Sigmoid colon (tissue), 7 donors: Measurements from ENCODE around the gene NT5DC1. TPM values are rescaled to one million over a fixed set of nuclear protein-coding genes. Genes with fewer than 3 reads are reported as not detected.
A peak's percentile ranks its signal among the peaks of the same experiment; 100 is the strongest.

Experiments used
- DNase-seq: peaks from one replicate; pipeline ENCODE4 v3.0.0-alpha.2; 2019
- H3K27ac ChIP-seq, 4 donors: fragments of 200-600 bp; sonication (generic); one replicate each; pipeline ENCODE4 v1.5.1; 2016 to 2019; ENCODE audit warnings: mild to moderate bottlenecking in 1 of 4
- H3K27me3 ChIP-seq, 3 donors: fragments of 200-600 bp; sonication (generic); one replicate each; pipeline ENCODE4 v1.5.1; 2019; ENCODE audit warnings: mild to moderate bottlenecking in 1 of 3
- H3K36me3 ChIP-seq, 4 donors: fragments of 200-600 bp; sonication (generic); one replicate each; pipeline ENCODE4 v1.5.1; 2016 to 2019
- H3K4me1 ChIP-seq, 4 donors: fragments of 200-600 bp; sonication (generic); one replicate each; pipeline ENCODE4 v1.5.1; 2017 to 2019
- H3K4me3 ChIP-seq, 4 donors: fragments of 200-600 bp; sonication (generic); one replicate each; pipeline ENCODE4 v1.5.1; 2017 to 2019; ENCODE audit warnings: mild to moderate bottlenecking in 2 of 4, moderate library complexity in 1 of 4
- H3K9me3 ChIP-seq, 4 donors: fragments of 200-600 bp in 3 of 4; sonication (generic) in 3 of 4; one replicate each; pipeline versions ENCODE4 v1.5.1 to v1.6.1; 2013 to 2019
- EP300 ChIP-seq, 4 donors: sonication (generic); formaldehyde crosslinking; IDR thresholded peaks; one replicate each; pipeline ENCODE4 v1.6.1; 2017; ENCODE audit warnings: antibody characterized with exemption in 4 of 4
- POLR2A ChIP-seq, 2 donors: fragments of 450-650 bp; IDR thresholded peaks; one replicate each; pipeline ENCODE4 v1.6.1; 2016; ENCODE audit warnings: antibody characterized with exemption in 2 of 2, mild to moderate bottlenecking in 2 of 2, moderate library complexity in 2 of 2
- POLR2AphosphoS5 ChIP-seq, 4 donors: sonication (generic); formaldehyde crosslinking; IDR thresholded peaks; one replicate each; pipeline ENCODE4 v1.6.1; 2017; ENCODE audit warnings: antibody characterized with exemption in 4 of 4
- WGBS, 2 donors: extraction: QIAGEN DNeasy Blood & Tissue Kit; methylation state at CpG; one replicate each; pipeline ENCODE4 v1.1.7; 2013; 5-methylcytosine and 5-hydroxymethylcytosine counted together
- intact Hi-C: fragments of 100-400 bp; cut with DNase I; formaldehyde crosslinking; loops from one replicate; pipeline ENCODE4 v1.15.1; 2023
- polyA plus RNA-seq, 3 donors: library from polyadenylated mRNA; stranded (reverse); fragments of 200-250 nt; gene quantifications; one replicate each; pipeline ENCODE4 v1.2.3, GENCODE V29; 2013
- total RNA-seq, 4 donors: library from RNA; depleted of rRNA; stranded (reverse); fragments of >200 nt; gene quantifications; one replicate each; pipeline ENCODE4 v1.1.0, GENCODE V29; 2016
- TF ChIP-seq, protein P1 (sequence below), 4 experiments: fragments of 450-650 bp in 3 of 4; fragments of 200-600 bp in 1 of 4; IDR thresholded peaks; one replicate each; pipeline ENCODE4 v1.5.1; 2016 to 2019; ENCODE audit warnings: antibody characterized with exemption in 4 of 4, mild to moderate bottlenecking in 3 of 4, moderate library complexity in 2 of 4
- donor health status: healthy with polysubstance abuse.
- donor health status: Bipolar disorder and iron deficiency.
- donor health status: healthy.

Gene NT5DC1
- total and polyA plus RNA-seq, 7 donors = 8.2 to 21.7 (median 9.9) TPM

DNA sequence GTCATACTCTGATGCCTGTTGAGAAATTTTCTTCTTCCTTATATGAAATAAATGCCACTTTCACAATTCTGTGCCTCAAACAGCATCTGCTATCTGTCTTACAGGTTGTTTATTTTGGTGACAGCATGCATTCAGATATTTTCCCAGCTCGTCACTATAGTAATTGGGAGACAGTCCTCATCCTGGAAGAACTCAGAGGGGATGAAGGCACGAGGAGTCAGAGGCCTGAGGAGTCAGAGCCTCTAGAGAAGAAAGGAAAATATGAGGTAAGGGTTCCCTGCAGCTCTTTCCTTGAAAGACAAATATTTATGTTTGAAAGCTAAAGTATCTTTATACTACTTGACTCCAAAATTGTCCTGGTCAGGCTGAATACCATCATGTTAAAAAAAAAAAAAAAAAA is 137.4 kb downstream of the NT5DC1 start:
- Histone ChIP-seq H3K36me3 (peaks cover 0 to 19% (median 0%) of the 10 kb centered on the region in 4 donors), H3K4me3 (no peak overlapping the region), H3K27me3 (no peaks in the 10 kb centered on the region), H3K4me1 (no peaks in the 10 kb centered on the region), H3K9me3 (no peaks in the 10 kb centered on the region), H3K27ac (no peak overlapping the region)
- intact Hi-C loops = no loop called here
- no peak for TF ChIP-seq POLR2AphosphoS5 (IDR thresholded peaks at IDR 0.05)
- no peak for TF ChIP-seq EP300 (IDR thresholded peaks at IDR 0.05)
- TF ChIP-seq, protein P1, sequence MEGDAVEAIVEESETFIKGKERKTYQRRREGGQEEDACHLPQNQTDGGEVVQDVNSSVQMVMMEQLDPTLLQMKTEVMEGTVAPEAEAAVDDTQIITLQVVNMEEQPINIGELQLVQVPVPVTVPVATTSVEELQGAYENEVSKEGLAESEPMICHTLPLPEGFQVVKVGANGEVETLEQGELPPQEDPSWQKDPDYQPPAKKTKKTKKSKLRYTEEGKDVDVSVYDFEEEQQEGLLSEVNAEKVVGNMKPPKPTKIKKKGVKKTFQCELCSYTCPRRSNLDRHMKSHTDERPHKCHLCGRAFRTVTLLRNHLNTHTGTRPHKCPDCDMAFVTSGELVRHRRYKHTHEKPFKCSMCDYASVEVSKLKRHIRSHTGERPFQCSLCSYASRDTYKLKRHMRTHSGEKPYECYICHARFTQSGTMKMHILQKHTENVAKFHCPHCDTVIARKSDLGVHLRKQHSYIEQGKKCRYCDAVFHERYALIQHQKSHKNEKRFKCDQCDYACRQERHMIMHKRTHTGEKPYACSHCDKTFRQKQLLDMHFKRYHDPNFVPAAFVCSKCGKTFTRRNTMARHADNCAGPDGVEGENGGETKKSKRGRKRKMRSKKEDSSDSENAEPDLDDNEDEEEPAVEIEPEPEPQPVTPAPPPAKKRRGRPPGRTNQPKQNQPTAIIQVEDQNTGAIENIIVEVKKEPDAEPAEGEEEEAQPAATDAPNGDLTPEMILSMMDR (IDR thresholded peaks at IDR 0.05) = no peak
- no peak for TF ChIP-seq POLR2A (IDR thresholded peaks at IDR 0.05)
- WGBS, 2 donors = 82 to 87% methylated on average over 2 of the region's 2 CpGs
- no peak for DNase-seq

DNA sequence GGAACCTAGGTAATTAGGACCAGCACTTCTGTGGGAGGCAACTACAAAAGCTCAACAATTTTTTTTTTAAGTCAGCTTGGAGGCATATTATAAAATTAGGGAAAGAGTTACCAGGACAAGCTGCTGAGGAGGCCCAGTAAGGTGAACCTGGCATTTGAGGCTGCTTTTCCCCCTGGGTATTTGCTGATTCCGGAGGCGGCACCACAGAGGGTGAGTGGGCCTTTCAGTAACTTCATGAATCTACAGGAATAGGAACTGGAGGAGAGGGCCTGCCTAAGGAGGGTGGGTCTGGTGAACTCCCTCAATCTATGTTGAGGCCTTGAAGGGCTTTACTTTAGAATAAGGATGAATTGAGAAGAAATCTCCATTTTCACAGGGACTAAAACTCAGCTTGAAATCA is 138.6 kb downstream of the NT5DC1 start:
- DNase-seq = peak; percentile 54
- 97 to 100% methylated on average over 2 of the region's 2 CpGs for WGBS, 2 donors
- no peak overlapping the region for H3K27ac ChIP-seq
- H3K36me3 ChIP-seq = peaks cover 0 to 19% (median 0%) of the 10 kb centered on the region in 4 donors
- H3K4me1 ChIP-seq = no peaks in the 10 kb centered on the region
- no peaks in the 10 kb centered on the region for H3K9me3 ChIP-seq
- no peaks in the 10 kb centered on the region for H3K27me3 ChIP-seq
- no peak overlapping the region for H3K4me3 ChIP-seq
- TF ChIP-seq POLR2A (IDR thresholded peaks at IDR 0.05) (no peak), POLR2AphosphoS5 (IDR thresholded peaks at IDR 0.05) (no peak), EP300 (IDR thresholded peaks at IDR 0.05) (no peak)
- TF ChIP-seq, protein P1 (IDR thresholded peaks at IDR 0.05) = no peak
- intact Hi-C loops = no loop called here

DNA sequence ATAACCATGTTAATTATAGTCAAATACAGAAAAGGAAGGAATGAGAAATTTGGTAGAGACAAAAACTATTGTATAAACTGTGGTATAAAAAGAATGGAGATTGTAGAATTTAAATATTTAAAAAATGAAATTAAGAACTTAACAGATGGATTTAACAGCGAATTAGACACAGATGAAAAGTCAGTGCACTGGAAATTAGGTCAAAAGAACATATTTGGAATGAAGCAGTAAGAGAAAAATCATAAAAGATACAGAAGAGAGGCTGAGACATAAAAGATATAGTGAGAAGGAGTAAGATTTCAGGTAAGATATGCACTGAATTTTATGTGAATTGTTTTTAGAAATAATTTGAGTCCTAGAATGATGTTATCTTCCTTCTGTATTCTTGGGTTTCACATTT is 139.2 kb downstream of the NT5DC1 start:
- no peak overlapping the region for H3K4me3 ChIP-seq
- H3K4me1 ChIP-seq = no peaks in the 10 kb centered on the region
- WGBS, 2 donors = 100% methylated on average over 1 of the region's 1 CpG
- no peak overlapping the region for H3K27ac ChIP-seq
- H3K27me3 ChIP-seq = no peaks in the 10 kb centered on the region
- H3K9me3 ChIP-seq = no peaks in the 10 kb centered on the region
- no peak for DNase-seq
- intact Hi-C loops = no loop called here
- peaks cover 0 to 19% (median 0%) of the 10 kb centered on the region in 4 donors for H3K36me3 ChIP-seq
- no peak for TF ChIP-seq POLR2AphosphoS5 (IDR thresholded peaks at IDR 0.05)
- TF ChIP-seq EP300 (IDR thresholded peaks at IDR 0.05) = no peak
- TF ChIP-seq, protein P1 (IDR thresholded peaks at IDR 0.05) = no peak
- no peak for TF ChIP-seq POLR2A (IDR thresholded peaks at IDR 0.05)

DNA sequence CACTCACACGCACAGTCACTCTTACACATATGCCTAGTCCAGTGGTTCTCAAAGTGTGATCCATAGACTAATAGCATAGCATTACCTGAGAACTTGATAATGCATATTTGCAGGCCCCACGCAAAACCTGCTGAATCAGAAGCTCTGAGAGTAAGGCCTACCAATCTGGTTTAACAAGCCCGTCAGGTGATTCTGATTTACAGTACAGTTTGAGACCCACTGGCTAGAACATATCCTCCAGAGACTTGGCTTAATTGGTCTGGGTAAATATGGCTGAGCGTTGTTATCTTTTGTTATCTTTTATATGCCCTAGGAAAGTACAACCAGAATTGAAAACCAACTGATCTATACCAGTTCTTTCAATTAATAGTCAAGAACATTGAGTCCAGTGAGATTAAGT is 143.6 kb downstream of the NT5DC1 start:
- intact Hi-C loops = no loop called here

More for the DNA sequence above, 143.6 kb downstream of the NT5DC1 start:
- Histone ChIP-seq H3K27ac (no peak overlapping the region), H3K27me3 (no peaks in the 10 kb centered on the region), H3K4me3 (no peak overlapping the region), H3K9me3 (no peaks in the 10 kb centered on the region), H3K4me1 (peaks cover 0 to 9% (median 0%) of the 10 kb centered on the region in 4 donors), H3K36me3 (peaks cover 0 to 6% (median 0%) of the 10 kb centered on the region in 4 donors)
- no peak for TF ChIP-seq POLR2A (IDR thresholded peaks at IDR 0.05)
- TF ChIP-seq EP300 (IDR thresholded peaks at IDR 0.05) = no peak
- TF ChIP-seq, protein P1 (IDR thresholded peaks at IDR 0.05) = no peak
- TF ChIP-seq POLR2AphosphoS5 (IDR thresholded peaks at IDR 0.05) = no peak
- 44 to 81% methylated on average over 4 of the region's 4 CpGs for WGBS, 2 donors
- no peak for DNase-seq
